DND-41 (cell line): Measurements from ENCODE around the gene PDE4D.

Experiments used
- ATAC-seq: fragments of 200-7000 bp; cut with Tn5 transposase; 3 replicates; pipeline ENCODE4 v1.9.1; 2021; ENCODE audit warnings: low read depth; ENCODE audit not compliant: insufficient read depth
- DNase-seq: peaks from one replicate; pipeline ENCODE4 v3.0.0-alpha.2; 2020
- H2AFZ ChIP-seq: 2 replicates; pipeline ENCODE4 v1.6.0; 2012; ENCODE audit warnings: low read depth, low read length
- H3K27ac ChIP-seq: 2 replicates; pipeline ENCODE4 v1.5.1; 2012; ENCODE audit warnings: low read length, inconsistent platforms
- H3K27me3 ChIP-seq: fragments of 200-600 bp; sonication (generic); 2 replicates; pipeline ENCODE4 v1.6.0; 2012; ENCODE audit warnings: low read length, mild to moderate bottlenecking, inconsistent platforms; ENCODE audit not compliant: insufficient read depth, poor library complexity
- H3K36me3 ChIP-seq: 2 replicates; pipeline ENCODE4 v1.5.1; 2012; ENCODE audit warnings: low read length, inconsistent platforms; ENCODE audit not compliant: insufficient read depth
- H3K4me1 ChIP-seq: 2 replicates; pipeline ENCODE4 v1.5.1; 2012; ENCODE audit warnings: mild to moderate bottlenecking, low read length; ENCODE audit not compliant: insufficient read depth
- H3K4me2 ChIP-seq: 2 replicates; pipeline ENCODE4 v1.6.0; 2012; ENCODE audit warnings: mild to moderate bottlenecking, moderate library complexity, low read length, inconsistent platforms; ENCODE audit not compliant: insufficient read depth
- H3K4me3 ChIP-seq, 2 experiments: fragments of 200-600 bp in 1 of 2; shearing (Covaris generic) in 1 of 2; 2 replicates each; pipeline ENCODE4 v1.5.1; 2012 to 2016; ENCODE audit warnings: inconsistent platforms in 2 of 2, low read length in 2 of 2, mild to moderate bottlenecking in 2 of 2, low read depth in 1 of 2, moderate library complexity in 1 of 2
- H3K79me2 ChIP-seq: 2 replicates; pipeline ENCODE4 v1.6.0; 2012; ENCODE audit warnings: low read length, inconsistent platforms; ENCODE audit not compliant: insufficient read depth
- H3K9ac ChIP-seq: 2 replicates; pipeline ENCODE4 v1.6.0; 2012; ENCODE audit warnings: low read depth, mild to moderate bottlenecking, inconsistent platforms, low read length, moderate library complexity
- H3K9me3 ChIP-seq: 2 replicates; pipeline ENCODE4 v1.5.1; 2012; ENCODE audit warnings: low read length, moderate library complexity, mild to moderate bottlenecking, inconsistent platforms; ENCODE audit not compliant: insufficient read depth, severe bottlenecking
- H4K20me1 ChIP-seq: 2 replicates; pipeline ENCODE4 v1.6.0; 2012; ENCODE audit warnings: low read length; ENCODE audit not compliant: insufficient read depth
- EZH2 ChIP-seq: IDR thresholded peaks from 3 replicates; pipeline ENCODE4 v1.6.1; 2012; ENCODE audit warnings: borderline replicate concordance, low read depth, mild to moderate bottlenecking, moderate library complexity, low read length, inconsistent platforms; ENCODE audit not compliant: severe bottlenecking
- TF ChIP-seq, protein P1 (sequence below): IDR thresholded peaks from 2 replicates; pipeline ENCODE4 v1.5.1; 2012; ENCODE audit warnings: borderline replicate concordance, low read length, moderate library complexity, mild to moderate bottlenecking; ENCODE audit not compliant: poor library complexity, severe bottlenecking; ENCODE audit errors: extremely low read depth

Gene PDE4D

DNA sequence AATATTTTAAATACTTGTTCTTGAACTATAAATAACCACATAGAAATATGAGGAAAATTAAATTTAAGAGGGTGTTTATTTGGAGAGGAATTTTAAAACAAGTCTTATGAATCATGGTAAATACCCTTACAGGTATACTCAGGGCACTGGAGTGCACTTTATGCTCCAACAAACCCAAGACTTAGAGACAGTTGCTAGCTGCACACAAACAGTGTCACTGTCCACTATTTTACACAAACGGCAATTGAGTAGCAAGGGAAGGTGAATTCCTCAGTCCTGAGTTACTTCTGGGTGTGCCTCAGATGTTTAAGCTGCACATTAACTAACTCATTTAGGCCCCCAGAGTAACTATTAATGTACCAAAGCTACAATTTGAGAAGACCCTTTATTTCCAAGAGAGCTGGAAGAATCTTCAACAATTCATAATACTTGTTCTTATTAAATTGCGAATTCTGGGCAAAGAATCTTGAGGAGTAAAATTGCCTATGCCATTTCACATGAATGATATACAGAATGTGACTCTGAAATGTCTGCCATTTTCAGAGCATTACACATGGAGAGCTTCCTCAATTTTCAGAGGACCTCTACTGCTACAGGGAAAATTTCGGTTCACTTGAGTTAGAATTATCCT, 371.2 kb downstream of the PDE4D start:
- no peak overlapping the region for H3K27ac ChIP-seq
- H2AFZ ChIP-seq, result no peak overlapping the region
- H3K9ac ChIP-seq, result no peak overlapping the region
- H3K4me3 ChIP-seq, result no peak overlapping the region
- ATAC-seq (no peak), DNase-seq (no peak)
- H3K9me3 ChIP-seq, result no peaks in the 10 kb centered on the region
- no peak for TF ChIP-seq EZH2
- TF ChIP-seq, protein P1, sequence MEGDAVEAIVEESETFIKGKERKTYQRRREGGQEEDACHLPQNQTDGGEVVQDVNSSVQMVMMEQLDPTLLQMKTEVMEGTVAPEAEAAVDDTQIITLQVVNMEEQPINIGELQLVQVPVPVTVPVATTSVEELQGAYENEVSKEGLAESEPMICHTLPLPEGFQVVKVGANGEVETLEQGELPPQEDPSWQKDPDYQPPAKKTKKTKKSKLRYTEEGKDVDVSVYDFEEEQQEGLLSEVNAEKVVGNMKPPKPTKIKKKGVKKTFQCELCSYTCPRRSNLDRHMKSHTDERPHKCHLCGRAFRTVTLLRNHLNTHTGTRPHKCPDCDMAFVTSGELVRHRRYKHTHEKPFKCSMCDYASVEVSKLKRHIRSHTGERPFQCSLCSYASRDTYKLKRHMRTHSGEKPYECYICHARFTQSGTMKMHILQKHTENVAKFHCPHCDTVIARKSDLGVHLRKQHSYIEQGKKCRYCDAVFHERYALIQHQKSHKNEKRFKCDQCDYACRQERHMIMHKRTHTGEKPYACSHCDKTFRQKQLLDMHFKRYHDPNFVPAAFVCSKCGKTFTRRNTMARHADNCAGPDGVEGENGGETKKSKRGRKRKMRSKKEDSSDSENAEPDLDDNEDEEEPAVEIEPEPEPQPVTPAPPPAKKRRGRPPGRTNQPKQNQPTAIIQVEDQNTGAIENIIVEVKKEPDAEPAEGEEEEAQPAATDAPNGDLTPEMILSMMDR, result no peak
- no peaks in the 10 kb centered on the region for H4K20me1 ChIP-seq
- H3K27me3 ChIP-seq, result no peaks in the 10 kb centered on the region
- H3K79me2 ChIP-seq, result no peaks in the 10 kb centered on the region
- H3K36me3 ChIP-seq, result no peaks in the 10 kb centered on the region
- no peak overlapping the region for H3K4me2 ChIP-seq
- H3K4me1 ChIP-seq, result no peaks in the 10 kb centered on the region

DNA sequence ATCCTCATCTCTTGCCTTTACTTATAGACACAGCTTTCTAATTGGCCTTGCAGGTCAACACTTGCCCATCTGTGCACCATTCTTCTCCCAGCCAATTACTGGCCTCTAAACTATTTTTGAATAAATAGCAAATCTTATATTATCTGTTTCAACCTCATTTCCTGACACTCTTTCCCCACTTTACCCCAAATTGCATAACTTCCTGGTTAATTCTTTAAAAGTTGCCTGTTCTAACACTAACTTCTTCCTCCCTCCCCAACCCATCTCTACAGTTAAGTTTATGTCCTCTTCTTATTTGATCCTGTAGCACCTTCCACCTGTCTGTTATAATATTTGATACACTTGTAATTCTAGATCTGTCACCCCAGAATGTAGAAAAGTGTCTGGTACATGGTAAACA, 372.1 kb downstream of the PDE4D start:
- Histone ChIP-seq H3K4me1 (no peaks in the 10 kb centered on the region), H2AFZ (no peak overlapping the region)

DNA sequence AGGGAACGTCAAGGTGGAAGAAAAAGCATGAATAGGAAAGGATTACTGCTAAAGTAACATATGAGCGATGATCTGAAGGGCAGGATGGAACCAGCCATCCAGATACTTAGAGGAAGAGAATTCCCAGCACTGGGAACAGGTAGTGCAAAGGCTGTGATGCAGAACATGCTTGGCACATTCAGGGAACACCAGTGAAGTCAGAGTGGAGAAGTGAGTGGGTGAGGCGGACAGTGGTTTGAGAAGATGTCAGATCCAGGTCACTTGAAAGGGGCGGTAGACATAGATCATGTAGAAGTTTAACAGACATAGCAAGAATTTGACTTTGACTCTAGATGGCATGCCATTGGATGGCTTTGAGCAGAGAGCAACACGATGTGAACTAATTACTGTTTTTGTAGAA, 374.2 kb downstream of the PDE4D start:
- no peak overlapping the region for H3K4me2 ChIP-seq
- H4K20me1 ChIP-seq, result no peaks in the 10 kb centered on the region
- H3K9me3 ChIP-seq, result no peaks in the 10 kb centered on the region
- H3K9ac ChIP-seq, result no peak overlapping the region
- no peaks in the 10 kb centered on the region for H3K4me1 ChIP-seq
- no peak for ATAC-seq
- H3K79me2 ChIP-seq, result no peaks in the 10 kb centered on the region
- H2AFZ ChIP-seq, result no peak overlapping the region
- H3K27ac ChIP-seq, result no peak overlapping the region
- no peak for TF ChIP-seq EZH2
- TF ChIP-seq, protein P1, result no peak
- no peak overlapping the region for H3K4me3 ChIP-seq
- no peak for DNase-seq
- H3K36me3 ChIP-seq, result no peaks in the 10 kb centered on the region
- H3K27me3 ChIP-seq, result no peaks in the 10 kb centered on the region

More for the DNA sequence above, 372.1 kb downstream of the PDE4D start:
- Histone ChIP-seq H3K4me3 (no peak overlapping the region), H3K4me2 (no peak overlapping the region), H3K79me2 (no peaks in the 10 kb centered on the region), H3K27ac (no peak overlapping the region), H3K9me3 (no peaks in the 10 kb centered on the region), H3K36me3 (no peaks in the 10 kb centered on the region), H3K27me3 (no peaks in the 10 kb centered on the region), H3K9ac (no peak overlapping the region), H4K20me1 (no peaks in the 10 kb centered on the region)
- TF ChIP-seq EZH2, result no peak
- TF ChIP-seq, protein P1, result no peak
- ATAC-seq (no peak), DNase-seq (no peak)
